NB4 (cell line): ENCODE measurements around the gene SMAD9.

ENCODE experiments used
- MAX ChIP-seq: IDR thresholded peaks from 2 replicates; pipeline ENCODE4 v1.6.1; 2011; ENCODE audit warnings: low read depth, low read length
- MYC ChIP-seq: IDR thresholded peaks from 2 replicates; pipeline ENCODE4 v1.6.1; 2011; ENCODE audit warnings: low read depth, low read length
- POLR2A ChIP-seq: IDR thresholded peaks from 2 replicates; pipeline ENCODE4 v1.6.1; 2011; ENCODE audit warnings: mild to moderate bottlenecking; ENCODE audit not compliant: insufficient read length; ENCODE audit errors: extremely low read depth
- TF ChIP-seq, protein P1 (sequence below): IDR thresholded peaks from one replicate; pipeline ENCODE4 v1.5.1; 2012; ENCODE audit warnings: low read depth, low read length

- TF ChIP-seq, protein P1, sequence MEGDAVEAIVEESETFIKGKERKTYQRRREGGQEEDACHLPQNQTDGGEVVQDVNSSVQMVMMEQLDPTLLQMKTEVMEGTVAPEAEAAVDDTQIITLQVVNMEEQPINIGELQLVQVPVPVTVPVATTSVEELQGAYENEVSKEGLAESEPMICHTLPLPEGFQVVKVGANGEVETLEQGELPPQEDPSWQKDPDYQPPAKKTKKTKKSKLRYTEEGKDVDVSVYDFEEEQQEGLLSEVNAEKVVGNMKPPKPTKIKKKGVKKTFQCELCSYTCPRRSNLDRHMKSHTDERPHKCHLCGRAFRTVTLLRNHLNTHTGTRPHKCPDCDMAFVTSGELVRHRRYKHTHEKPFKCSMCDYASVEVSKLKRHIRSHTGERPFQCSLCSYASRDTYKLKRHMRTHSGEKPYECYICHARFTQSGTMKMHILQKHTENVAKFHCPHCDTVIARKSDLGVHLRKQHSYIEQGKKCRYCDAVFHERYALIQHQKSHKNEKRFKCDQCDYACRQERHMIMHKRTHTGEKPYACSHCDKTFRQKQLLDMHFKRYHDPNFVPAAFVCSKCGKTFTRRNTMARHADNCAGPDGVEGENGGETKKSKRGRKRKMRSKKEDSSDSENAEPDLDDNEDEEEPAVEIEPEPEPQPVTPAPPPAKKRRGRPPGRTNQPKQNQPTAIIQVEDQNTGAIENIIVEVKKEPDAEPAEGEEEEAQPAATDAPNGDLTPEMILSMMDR = no peak
- TF ChIP-seq POLR2A = no peak
- no peak for TF ChIP-seq MAX
- TF ChIP-seq MYC = no peak
These were observed 16.0 kb downstream of the SMAD9 start for GRCh38 chr13:36903925-36904595.
